GM21423 (cell line): ENCODE measurements around the gene SDK1.
A peak's percentile ranks its signal among the peaks of the same experiment; 100 is the strongest.

Experiments
- ATAC-seq: cut with Tn5 transposase; IDR thresholded peaks from one replicate; pipeline ENCODE4 v1.9.1; 2021; ENCODE audit warnings: mild to moderate bottlenecking, moderate library complexity; ENCODE audit not compliant: unreplicated experiment

Gene SDK1

DNA sequence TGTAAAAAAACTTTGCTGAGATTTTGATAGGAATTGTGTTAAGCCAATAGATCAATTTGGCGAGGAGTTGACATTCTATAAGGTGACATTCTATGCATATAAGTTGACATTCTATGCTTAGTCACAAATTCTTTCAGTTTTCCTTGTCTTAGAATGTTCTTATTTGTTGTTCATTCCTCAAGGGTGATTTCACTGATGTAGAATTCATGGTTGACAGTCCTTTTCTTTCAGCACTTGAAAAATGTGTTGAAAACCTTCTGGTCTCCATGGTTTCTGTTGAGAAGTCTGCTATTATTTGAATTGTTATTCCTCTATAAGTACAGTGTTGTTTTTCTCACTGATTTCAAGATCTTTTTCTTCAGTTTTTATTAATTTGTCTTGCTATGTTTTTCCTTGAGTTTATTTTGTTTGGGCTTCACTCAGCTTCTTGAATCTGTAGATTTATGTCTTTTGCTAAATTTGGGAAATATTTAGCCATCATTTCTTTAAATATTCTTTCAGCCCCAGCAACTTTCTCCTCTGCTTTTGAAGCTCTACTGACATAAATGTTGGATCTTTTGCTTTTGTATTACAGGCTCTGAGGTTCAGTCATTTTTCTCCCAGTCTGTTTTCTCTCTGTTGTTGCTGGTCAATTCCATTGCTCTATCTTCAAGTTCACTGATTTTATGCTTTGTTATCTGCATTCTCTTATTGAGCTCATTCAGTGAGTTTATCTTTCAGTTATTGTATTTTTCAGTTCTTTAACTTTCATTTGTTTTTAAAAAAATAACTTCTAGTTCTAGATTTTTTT, 154.9 kb downstream of the SDK1 start:
- no peak for ATAC-seq

DNA sequence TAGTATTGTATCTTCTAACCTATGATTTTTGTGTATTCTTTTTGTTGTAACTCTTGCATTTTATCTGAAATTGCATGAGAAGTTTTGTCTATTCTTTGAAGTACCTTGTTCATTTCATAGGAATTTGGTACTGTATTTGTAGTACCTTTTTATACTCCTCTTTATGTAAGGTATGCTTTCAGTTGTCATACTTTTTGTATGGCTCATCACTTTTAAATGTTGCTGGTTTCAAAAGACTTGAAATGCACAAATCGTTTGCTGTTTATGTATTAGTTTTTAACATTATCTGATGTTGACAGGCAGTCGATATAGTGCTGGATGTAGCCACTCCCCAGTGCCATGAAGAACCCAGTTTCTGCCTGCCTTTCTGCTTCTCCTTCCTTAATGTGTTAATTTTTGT, 158.1 kb downstream of the SDK1 start:
- ATAC-seq = no peak

- ATAC-seq = no peak
Measured at GRCh38 chr7:3461923-3462322, 160.9 kb downstream of the SDK1 start.

DNA sequence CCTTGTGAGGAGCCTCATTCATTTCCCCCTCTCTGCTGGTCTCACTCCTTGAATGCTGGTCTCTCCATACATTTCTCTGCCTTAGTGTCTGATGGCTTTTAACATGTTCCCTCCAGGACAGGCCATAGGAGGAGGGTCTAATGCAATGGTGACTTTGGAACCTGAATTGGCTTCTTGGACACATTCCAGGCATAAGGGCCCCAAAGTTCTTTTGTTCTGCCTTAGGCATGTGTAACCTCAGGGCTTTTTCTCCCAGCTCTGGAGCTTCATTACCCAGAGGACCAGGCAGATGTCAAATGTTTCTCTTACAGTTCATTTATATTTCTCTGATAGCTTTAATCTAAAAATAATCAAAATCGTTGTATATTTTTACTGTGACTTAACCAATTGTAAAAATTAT, 162.6 kb downstream of the SDK1 start:
- no peak for ATAC-seq

GRCh38 chr7:3464900-3465622, 164.0 kb downstream of the SDK1 start:
- ATAC-seq = no peak

DNA sequence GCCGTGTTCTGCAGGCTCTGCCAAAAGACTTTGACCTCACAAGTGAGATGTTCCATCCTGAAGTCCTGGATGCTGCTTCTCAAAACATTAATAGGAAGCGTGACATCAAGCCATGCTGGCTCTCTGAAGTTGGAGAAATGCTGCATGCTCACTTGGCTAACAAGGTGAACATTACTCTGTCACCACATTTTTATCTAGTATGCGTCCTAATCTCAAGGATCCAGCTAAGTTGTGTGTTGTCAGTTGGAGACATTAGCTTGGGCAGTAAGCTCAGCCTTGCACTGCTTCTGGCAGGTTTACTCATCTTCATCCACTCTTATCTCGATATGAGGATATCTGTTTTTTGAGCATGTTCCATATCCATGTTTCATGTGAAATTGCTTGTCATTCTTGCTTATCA, 165.2 kb downstream of the SDK1 start:
- no peak for ATAC-seq

- no peak for ATAC-seq
Measured at GRCh38 chr7:3469641-3470040, 168.6 kb downstream of the SDK1 start.

- ATAC-seq = no peak
Measured at GRCh38 chr7:3480197-3480596, 179.1 kb downstream of the SDK1 start.

DNA sequence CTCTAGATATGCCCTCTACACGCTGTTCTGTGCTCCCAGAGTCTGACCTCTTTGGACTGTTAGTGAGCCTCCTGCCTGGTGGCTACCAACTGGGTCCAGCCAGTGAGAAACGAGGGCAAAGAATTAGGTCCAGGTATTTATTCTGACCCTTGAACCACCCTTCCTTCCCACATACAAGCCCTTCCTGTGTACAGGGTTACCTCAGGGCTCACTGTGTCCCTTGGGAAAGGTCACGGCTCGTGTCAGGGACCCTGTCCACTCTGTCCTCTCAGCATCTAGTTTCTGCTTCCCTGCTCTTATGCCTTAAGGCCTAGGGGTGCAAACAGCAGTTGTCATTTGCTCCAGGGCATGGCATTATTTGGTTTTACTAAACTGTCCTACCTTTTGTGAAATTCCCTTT, 180.4 kb downstream of the SDK1 start:
- ATAC-seq = no peak

GRCh38 chr7:3482147-3482921, 181.3 kb downstream of the SDK1 start:
- no peak for ATAC-seq

DNA sequence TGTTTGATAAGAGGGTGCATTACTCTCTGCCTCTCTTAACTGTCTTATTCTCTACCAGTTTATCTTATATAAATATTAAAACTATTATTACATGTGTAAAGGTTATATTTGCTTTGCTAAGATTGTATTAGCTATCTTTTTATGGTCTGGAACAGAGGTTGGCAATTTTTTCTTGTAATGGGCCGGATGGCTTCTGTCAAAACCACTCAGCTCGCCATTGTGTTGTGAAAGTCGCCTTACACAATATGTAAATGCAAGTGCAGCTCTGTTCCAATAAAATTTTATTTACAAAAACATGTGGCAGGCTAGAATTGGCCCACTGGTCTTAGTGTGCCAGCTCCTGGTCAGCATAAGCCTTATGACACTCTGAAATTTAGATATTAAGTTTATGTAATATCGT, 185.8 kb downstream of the SDK1 start:
- no peak for ATAC-seq

DNA sequence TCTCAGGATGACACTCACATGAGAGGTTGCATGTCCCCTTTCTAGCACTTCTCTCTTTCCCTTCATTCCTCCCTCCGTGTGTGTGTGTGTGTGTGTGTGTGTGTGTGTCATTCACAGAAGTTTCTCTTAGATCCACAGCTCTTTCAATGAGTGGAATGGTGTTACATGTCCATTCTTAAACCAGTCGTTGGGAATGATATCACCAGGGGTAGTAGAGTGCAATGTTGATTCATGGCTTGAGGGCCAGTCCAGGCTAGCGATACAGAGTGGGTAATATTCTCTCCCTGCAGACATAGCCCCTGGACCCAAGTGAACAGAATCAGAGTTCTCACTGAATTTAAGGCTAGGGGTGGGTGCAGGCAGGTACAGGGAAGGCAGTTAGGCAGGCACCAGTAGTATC, 187.8 kb downstream of the SDK1 start:
- no peak for ATAC-seq

- ATAC-seq = no peak
Measured at GRCh38 chr7:3493499-3493898, 192.4 kb downstream of the SDK1 start.

DNA sequence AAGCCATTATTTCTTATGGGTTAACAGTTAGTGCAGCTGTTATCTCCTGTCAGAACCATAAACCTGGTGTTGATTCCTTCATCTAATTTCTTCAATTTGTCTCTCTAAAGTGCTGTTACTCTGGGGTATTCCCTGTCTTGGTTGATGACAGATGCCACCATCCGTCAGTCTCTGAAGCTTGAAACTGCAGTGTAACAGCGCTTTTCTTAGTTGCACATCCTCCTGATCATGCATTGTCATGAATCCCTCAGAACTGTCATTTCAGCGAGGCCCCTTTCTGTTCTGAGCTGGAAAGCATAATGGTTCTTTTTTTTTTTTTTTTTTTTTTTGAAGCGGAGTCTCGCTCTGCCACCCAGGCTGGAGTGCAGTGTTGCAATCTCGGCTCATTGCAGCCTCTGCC, 193.9 kb downstream of the SDK1 start:
- ATAC-seq = no peak

DNA sequence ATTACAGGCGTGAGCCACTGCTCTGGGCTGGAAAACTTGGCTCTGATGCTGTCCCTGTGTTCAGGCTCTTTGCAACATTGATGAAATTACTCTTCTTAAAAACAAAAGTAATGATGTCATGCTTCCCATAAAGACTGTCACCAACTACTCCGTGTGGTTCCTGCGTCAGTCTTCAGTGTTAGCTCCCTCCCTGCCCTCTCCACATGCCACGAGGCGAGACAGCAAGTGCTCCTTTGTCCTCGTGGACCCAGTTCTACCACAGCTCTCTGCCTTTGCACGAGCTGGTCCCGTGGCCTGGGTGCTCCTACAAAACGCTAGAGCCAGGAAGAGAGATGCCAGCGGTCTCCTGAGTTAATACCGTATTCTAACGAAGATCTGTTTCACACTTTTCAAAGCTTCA, 194.5 kb downstream of the SDK1 start:
- no peak for ATAC-seq

DNA sequence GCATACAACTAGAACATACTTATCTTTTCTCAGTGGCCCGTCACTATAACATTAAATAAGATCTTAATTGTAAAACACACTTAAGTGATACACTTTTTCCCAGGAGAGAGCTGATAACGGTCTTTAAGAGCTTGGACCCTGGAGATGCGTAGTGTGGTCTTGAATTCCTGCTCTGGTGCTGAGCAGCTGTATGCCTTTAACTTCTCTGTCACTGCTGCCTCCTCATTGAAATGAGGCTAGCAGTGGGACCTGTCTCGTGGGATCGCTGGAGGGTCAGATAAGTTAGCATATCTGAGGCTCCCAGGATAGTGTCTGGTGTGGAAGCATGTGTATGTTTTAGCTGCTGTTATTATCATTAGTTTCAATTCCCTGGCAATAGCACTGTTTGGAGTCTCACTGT, 194.9 kb downstream of the SDK1 start:
- no peak for ATAC-seq

DNA sequence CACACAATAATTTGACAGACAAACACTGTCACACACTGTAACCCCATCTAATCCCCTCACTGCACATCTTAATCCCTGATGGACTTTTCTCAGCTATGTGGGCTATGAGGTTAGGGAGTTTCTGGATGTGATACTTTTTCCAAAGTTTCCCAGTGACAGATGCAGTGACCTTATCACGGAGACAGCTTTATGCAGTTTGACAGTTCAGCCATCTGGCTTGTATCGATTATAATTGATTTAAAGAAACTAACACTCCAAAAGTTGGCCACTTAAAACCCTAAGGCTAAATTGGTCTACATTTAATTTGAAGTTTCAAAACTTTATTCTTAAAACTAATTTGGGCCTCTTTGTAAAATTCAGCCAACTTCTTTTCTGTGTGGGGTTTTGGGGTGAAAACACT, 196.7 kb downstream of the SDK1 start:
- ATAC-seq = no peak

DNA sequence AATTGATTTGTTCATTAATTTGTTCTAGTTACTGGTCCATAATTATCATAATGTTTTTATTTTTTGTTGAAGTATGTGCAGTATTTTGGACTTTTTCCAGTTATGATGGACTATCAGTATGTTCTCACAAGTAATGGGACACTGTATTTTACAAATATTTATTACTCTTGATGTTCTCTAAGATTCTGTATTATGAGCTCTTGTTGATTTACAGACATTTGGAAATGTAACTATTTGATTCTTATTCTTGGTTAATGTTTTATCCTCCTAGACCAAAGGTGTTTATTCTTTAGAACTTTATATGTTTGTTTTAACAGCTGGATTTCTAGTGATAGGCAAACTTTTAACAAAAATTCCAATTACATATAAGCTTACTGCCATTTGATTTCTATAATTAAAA, 200.6 kb downstream of the SDK1 start:
- no peak for ATAC-seq

DNA sequence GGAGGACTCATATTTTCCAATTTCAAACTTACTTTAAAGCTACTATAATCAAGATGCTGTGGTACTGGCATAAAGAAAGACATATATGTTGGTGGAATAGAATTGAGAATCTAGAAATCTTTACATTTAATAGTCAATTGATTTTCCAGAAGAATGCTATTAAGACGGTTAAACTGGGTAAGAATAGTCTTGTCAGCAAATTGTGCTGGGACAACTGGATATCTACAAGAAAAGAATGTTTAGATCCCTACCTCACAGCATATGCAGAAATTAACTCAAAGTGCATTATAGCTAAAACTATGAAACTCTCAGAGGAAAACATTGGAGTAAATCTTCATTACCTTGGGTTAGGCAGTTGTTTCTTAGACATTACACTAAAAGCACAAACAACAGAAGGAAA, 203.3 kb downstream of the SDK1 start:
- no peak for ATAC-seq

GRCh38 chr7:3510101-3511020, 209.3 kb downstream of the SDK1 start:
- ATAC-seq = peak; percentile 48

DNA sequence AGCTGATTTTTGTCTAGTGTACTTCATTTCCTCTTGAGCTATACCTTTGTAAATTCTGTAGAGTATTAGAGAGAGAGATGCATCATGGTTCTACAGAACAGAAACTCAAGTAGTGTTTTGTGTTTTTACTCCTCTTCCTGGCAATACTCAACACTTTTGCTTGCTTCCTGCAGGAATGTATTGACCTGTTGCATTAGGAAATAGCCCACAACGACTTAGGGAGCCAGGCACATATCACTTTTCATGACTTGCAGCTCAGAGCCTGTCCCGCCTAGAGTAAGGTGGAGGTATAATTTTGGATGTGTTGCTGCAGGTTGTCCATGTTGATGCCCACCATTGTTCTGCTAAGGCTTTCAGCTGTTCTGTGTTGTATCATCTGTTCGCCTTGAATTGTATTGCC, 216.3 kb downstream of the SDK1 start:
- no peak for ATAC-seq
